Natural killer cell (primary cell): ENCODE measurements around the gene ERC1. TPM values are rescaled to one million over a fixed set of nuclear protein-coding genes. Genes with fewer than 3 reads are reported as not detected.
"Not testable (repeated sequence)": the region's sequence is repeated elsewhere in the genome, so short reads cannot be mapped to it uniquely, and the experiment has no call there.

Experiments used
- ATAC-seq, 3 donors: fragments of 150-1000 bp in 2 of 3; fragments of 200-7000 bp in 1 of 3; cut with Tn5 transposase; 1 replicate in 1 of 3; 2 replicates in 2 of 3; pipeline ENCODE4 v1.10.0; 2021; ENCODE audit warnings: mild to moderate bottlenecking in 2 of 3, moderate library complexity in 2 of 3
- DNase-seq, 2 donors: peaks; one replicate each; pipeline versions ENCODE4 v3.0.0 to v3.0.0-alpha.2; 2013 to 2021; ENCODE audit warnings: mixed read lengths in 1 of 2
- H3K27ac ChIP-seq: one replicate; pipeline ENCODE4 v1.5.1; 2013; ENCODE audit warnings: mild to moderate bottlenecking, low read length
- H3K27me3 ChIP-seq: one replicate; pipeline ENCODE4 v1.6.1; 2013; ENCODE audit warnings: low read length; ENCODE audit not compliant: control insufficient read depth, insufficient read depth
- H3K36me3 ChIP-seq: one replicate; pipeline ENCODE4 v1.6.1; 2013; ENCODE audit warnings: low read length; ENCODE audit not compliant: control insufficient read depth, insufficient read depth
- H3K4me1 ChIP-seq: one replicate; pipeline ENCODE4 v1.6.1; 2013; ENCODE audit warnings: low read length; ENCODE audit not compliant: control insufficient read depth, insufficient read depth
- H3K4me3 ChIP-seq: one replicate; pipeline ENCODE4 v1.5.1; 2013; ENCODE audit warnings: low read length
- H3K9me3 ChIP-seq: one replicate; pipeline ENCODE4 v1.6.1; 2013; ENCODE audit warnings: low read length; ENCODE audit not compliant: control insufficient read depth, insufficient read depth
- H3K27ac Mint-ChIP-seq, 2 donors: one replicate each; pipeline ENCODE4 v1.8.0; 2022; ENCODE audit warnings: mild to moderate bottlenecking in 2 of 2, mixed read lengths in 2 of 2, moderate library complexity in 1 of 2
- H3K27me3 Mint-ChIP-seq, 2 donors: one replicate each; pipeline ENCODE4 v1.8.0; 2022; ENCODE audit warnings: low read depth in 2 of 2, mixed read lengths in 2 of 2
- H3K36me3 Mint-ChIP-seq: one replicate; pipeline ENCODE4 v1.8.0; 2022; ENCODE audit warnings: mixed read lengths
- H3K4me1 Mint-ChIP-seq, 2 donors: one replicate each; pipeline ENCODE4 v1.8.0; 2022; ENCODE audit warnings: mixed read lengths in 2 of 2
- H3K4me3 Mint-ChIP-seq: one replicate; pipeline ENCODE4 v1.8.0; 2022; ENCODE audit warnings: mild to moderate bottlenecking, moderate library complexity, mixed read lengths
- H3K9me3 Mint-ChIP-seq, 2 donors: one replicate each; pipeline ENCODE4 v1.8.0; 2022; ENCODE audit warnings: mixed read lengths in 2 of 2
- CTCF ChIP-seq: fragments of 200-600 bp; IDR thresholded peaks from one replicate; pipeline ENCODE4 v1.8.0; 2022; ENCODE audit warnings: antibody characterized with exemption
- WGBS: methylation state at CpG from one replicate; pipeline ENCODE4 v1.1.7; 2013; ENCODE audit warnings: missing lambda C conversion rate; ENCODE audit not compliant: insufficient coverage; 5-methylcytosine and 5-hydroxymethylcytosine counted together
- intact Hi-C: fragments of 100-400 bp; cut with micrococcal nuclease; formaldehyde crosslinking; loops from one replicate; pipeline ENCODE4 v1.14.2; 2022
- total RNA-seq, 4 donors: library from RNA; stranded (reverse); fragments of 120-200 nt in 1 of 4; gene quantifications; one replicate each; pipeline versions ENCODE4 v1.2.3 to v1.2.4, GENCODE V29; 2013 to 2022

Gene ERC1
- total RNA-seq, 3 donors from 2014 or later (not counting 1 experiment from before 2014, with no cell fraction given): 43.5 to 54.0 (median 44.9) TPM

- no peak overlapping the region for H3K27ac Mint-ChIP-seq
- peaks cover 12 to 28% of the 10 kb centered on the region in 2 donors for H3K4me1 Mint-ChIP-seq
- intact Hi-C loops: no loop called here
- H3K4me3 ChIP-seq: no peak overlapping the region
- no peak for DNase-seq
- H3K9me3 Mint-ChIP-seq: no peaks in the 10 kb centered on the region
- ATAC-seq: no peak
- H3K27me3 ChIP-seq: no peaks in the 10 kb centered on the region
- no peaks in the 10 kb centered on the region for H3K36me3 Mint-ChIP-seq
- 100% methylated on average over 2 of the region's 4 CpGs for WGBS
- no peak for TF ChIP-seq CTCF
- H3K27ac ChIP-seq: no peak overlapping the region
- no peaks in the 10 kb centered on the region for H3K36me3 ChIP-seq
- no peaks in the 10 kb centered on the region for H3K9me3 ChIP-seq
- H3K4me3 Mint-ChIP-seq: no peak overlapping the region
- H3K4me1 ChIP-seq: peaks cover 9% of the 10 kb centered on the region
- no peaks in the 10 kb centered on the region for H3K27me3 Mint-ChIP-seq
Observed at GRCh38 chr12:1130571-1130970, 139.5 kb downstream of the ERC1 start.

GRCh38 chr12:1131811-1132224 lies 140.8 kb downstream of the ERC1 start:
- no peak overlapping the region for H3K4me3 Mint-ChIP-seq
- no peak overlapping the region for H3K27ac Mint-ChIP-seq
- no peaks in the 10 kb centered on the region for H3K36me3 ChIP-seq
- no peak overlapping the region for H3K27ac ChIP-seq
- H3K36me3 Mint-ChIP-seq: no peaks in the 10 kb centered on the region
- 0% methylated on average over 1 of the region's 2 CpGs for WGBS
- no peaks in the 10 kb centered on the region for H3K27me3 ChIP-seq
- TF ChIP-seq CTCF: no peak
- H3K9me3 ChIP-seq: no peaks in the 10 kb centered on the region
- DNase-seq (no peak), ATAC-seq (no peak)
- H3K27me3 Mint-ChIP-seq: no peaks in the 10 kb centered on the region
- H3K4me1 ChIP-seq: peaks cover 4% of the 10 kb centered on the region
- peaks cover under 1 to 16% of the 10 kb centered on the region in 2 donors for H3K4me1 Mint-ChIP-seq
- no peak overlapping the region for H3K4me3 ChIP-seq
- intact Hi-C loops: no loop called here
- H3K9me3 Mint-ChIP-seq: no peaks in the 10 kb centered on the region

DNA sequence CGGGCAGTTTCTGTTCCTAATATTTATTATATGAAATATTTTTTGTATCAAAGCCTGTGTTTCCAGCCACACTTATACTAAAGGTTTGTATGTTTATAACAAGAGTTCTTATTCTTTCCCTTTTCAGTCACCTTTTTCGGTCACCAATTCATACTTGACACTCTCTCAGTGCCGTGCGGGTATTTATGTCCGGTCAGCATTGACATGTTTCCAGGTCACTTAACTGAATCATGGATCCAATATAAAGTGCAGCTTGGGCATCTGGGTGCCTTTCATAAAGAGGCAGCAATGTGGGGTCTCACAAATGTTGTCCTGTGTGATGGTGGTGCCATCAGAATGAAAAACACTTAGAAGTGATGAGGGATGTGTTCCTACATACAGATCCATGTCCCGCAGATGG lies 141.3 kb downstream of the ERC1 start:
- H3K27me3 Mint-ChIP-seq: no peaks in the 10 kb centered on the region
- 91% methylated on average over 5 of the region's 6 CpGs for WGBS
- ATAC-seq (no peak), DNase-seq (no peak)
- TF ChIP-seq CTCF: no peak
- H3K36me3 Mint-ChIP-seq: no peaks in the 10 kb centered on the region
- Histone ChIP-seq H3K36me3 (no peaks in the 10 kb centered on the region), H3K27me3 (no peaks in the 10 kb centered on the region), H3K27ac (no peak overlapping the region), H3K4me3 (no peak overlapping the region), H3K9me3 (no peaks in the 10 kb centered on the region), H3K4me1 (peaks cover 4% of the 10 kb centered on the region)
- no peak overlapping the region for H3K27ac Mint-ChIP-seq
- intact Hi-C loops: no loop called here
- peaks cover 0 to 16% of the 10 kb centered on the region in 2 donors for H3K4me1 Mint-ChIP-seq
- H3K9me3 Mint-ChIP-seq: no peaks in the 10 kb centered on the region
- H3K4me3 Mint-ChIP-seq: no peak overlapping the region

DNA sequence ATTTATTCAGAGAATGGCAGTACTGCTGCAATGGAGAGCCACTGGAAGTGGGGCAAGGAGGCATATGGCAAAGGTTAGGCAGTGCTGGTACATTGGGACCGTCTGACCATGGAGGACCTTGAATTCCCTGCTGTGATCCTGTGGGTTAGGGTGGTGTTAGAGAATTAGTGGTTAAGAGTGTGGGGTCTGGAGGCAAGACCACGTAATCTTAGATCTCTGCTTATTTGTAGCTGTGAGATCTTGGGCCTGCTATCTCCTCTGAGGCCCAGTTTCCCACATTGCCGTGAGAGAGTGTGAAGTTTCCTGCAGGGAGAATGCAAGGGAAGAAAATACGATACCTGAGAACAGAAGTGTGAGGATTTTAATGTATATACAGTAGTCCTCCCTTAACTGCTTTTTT lies 147.7 kb downstream of the ERC1 start:
- Histone ChIP-seq H3K9me3 (no peaks in the 10 kb centered on the region), H3K4me3 (no peak overlapping the region), H3K27ac (no peak overlapping the region), H3K27me3 (no peaks in the 10 kb centered on the region), H3K36me3 (no peaks in the 10 kb centered on the region), H3K4me1 (no peaks in the 10 kb centered on the region)
- no peak for DNase-seq
- no peak for ATAC-seq
- Mint-ChIP-seq H3K27ac (no peak overlapping the region), H3K36me3 (no peaks in the 10 kb centered on the region), H3K9me3 (no peaks in the 10 kb centered on the region), H3K4me1 (no peaks in the 10 kb centered on the region), H3K27me3 (no peaks in the 10 kb centered on the region), H3K4me3 (no peak overlapping the region)
- TF ChIP-seq CTCF: no peak
- intact Hi-C loops: no loop called here
- 86% methylated on average over 4 of the region's 4 CpGs for WGBS

GRCh38 chr12:1146758-1147157 lies 155.7 kb downstream of the ERC1 start:
- intact Hi-C loops, H3K9me3 ChIP-seq, H3K36me3 Mint-ChIP-seq, H3K27ac ChIP-seq, H3K27me3 Mint-ChIP-seq, DNase-seq, H3K9me3 Mint-ChIP-seq, H3K4me3 Mint-ChIP-seq, ATAC-seq, H3K36me3 ChIP-seq, H3K27ac Mint-ChIP-seq, H3K4me1 ChIP-seq, H3K4me3 ChIP-seq, H3K27me3 ChIP-seq: not testable (repeated sequence)
- 96% methylated on average over 3 of the region's 4 CpGs for WGBS
- H3K4me1 Mint-ChIP-seq: peaks cover 13% of the 10 kb centered on the region in 2 donors
